ENCODE results near the gene SDK1. TPM values are rescaled to one million over a fixed set of nuclear protein-coding genes. Genes with fewer than 3 reads are reported as not detected.

SDK1 gene
- total RNA-seq, 1 donor from 2014 or later, result 10.9 TPM

DNA sequence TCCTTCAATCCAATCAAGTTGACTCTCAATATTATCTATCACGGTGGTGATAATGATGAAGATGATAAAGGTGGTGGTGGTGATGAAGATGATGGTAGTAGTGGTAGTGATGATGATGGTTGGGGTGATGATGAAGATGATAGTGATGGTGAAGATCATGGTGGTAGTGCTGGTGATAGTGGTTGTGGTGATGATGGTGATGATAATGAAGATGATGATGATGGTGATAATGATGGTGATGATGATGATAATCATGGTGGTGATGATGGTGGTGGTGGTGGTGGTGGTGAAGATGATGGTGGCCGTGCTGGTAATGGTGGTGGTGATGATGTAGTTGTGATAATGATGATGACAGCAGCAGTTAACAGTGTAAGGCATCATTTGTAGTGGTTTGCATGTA is 29.8 kb upstream of the SDK1 start:
- no peak overlapping the region for H3K4me3 Mint-ChIP-seq (ENCODE audit: unreplicated experiment)
- no peaks in the 10 kb centered on the region for H3K27me3 Mint-ChIP-seq (ENCODE audit: low read depth)
- no peak overlapping the region for H3K27ac Mint-ChIP-seq (ENCODE audit: unreplicated experiment)
- DNase-seq (ENCODE audit: low spot score), result no peak
- H3K4me1 Mint-ChIP-seq (ENCODE audit: low read depth), result peaks cover 24% of the 10 kb centered on the region
- H3K9me3 Mint-ChIP-seq (ENCODE audit: low read depth), result no peaks in the 10 kb centered on the region
- TF ChIP-seq CTCF (IDR thresholded peaks at IDR 0.05), result no peak
- no peaks in the 10 kb centered on the region for H3K36me3 Mint-ChIP-seq (ENCODE audit: low read depth)

GRCh38 chr7:3272691-3273141 is 28.3 kb upstream of the SDK1 start:
- H3K27ac Mint-ChIP-seq (ENCODE audit: unreplicated experiment), result peak overlapping the region; percentile 71
- H3K27me3 Mint-ChIP-seq (ENCODE audit: low read depth), result no peaks in the 10 kb centered on the region
- no peaks in the 10 kb centered on the region for H3K9me3 Mint-ChIP-seq (ENCODE audit: low read depth)
- no peak overlapping the region for H3K4me3 Mint-ChIP-seq (ENCODE audit: unreplicated experiment)
- DNase-seq (ENCODE audit: low spot score), result no peak
- no peaks in the 10 kb centered on the region for H3K36me3 Mint-ChIP-seq (ENCODE audit: low read depth)
- peaks cover 22% of the 10 kb centered on the region for H3K4me1 Mint-ChIP-seq (ENCODE audit: low read depth)
- no peak for TF ChIP-seq CTCF (IDR thresholded peaks at IDR 0.05)

- DNase-seq (ENCODE audit: low spot score), result no peak
- no peaks in the 10 kb centered on the region for H3K36me3 Mint-ChIP-seq (ENCODE audit: low read depth)
- H3K27ac Mint-ChIP-seq (ENCODE audit: unreplicated experiment), result no peak overlapping the region
- peaks cover 14% of the 10 kb centered on the region for H3K4me1 Mint-ChIP-seq (ENCODE audit: low read depth)
- H3K9me3 Mint-ChIP-seq (ENCODE audit: low read depth), result no peaks in the 10 kb centered on the region
- H3K27me3 Mint-ChIP-seq (ENCODE audit: low read depth), result peaks cover 3% of the 10 kb centered on the region
- H3K4me3 Mint-ChIP-seq (ENCODE audit: unreplicated experiment), result no peak overlapping the region
- no peak for TF ChIP-seq CTCF (IDR thresholded peaks at IDR 0.05)
These were observed 26.9 kb upstream of the SDK1 start for GRCh38 chr7:3274131-3274530.

DNA sequence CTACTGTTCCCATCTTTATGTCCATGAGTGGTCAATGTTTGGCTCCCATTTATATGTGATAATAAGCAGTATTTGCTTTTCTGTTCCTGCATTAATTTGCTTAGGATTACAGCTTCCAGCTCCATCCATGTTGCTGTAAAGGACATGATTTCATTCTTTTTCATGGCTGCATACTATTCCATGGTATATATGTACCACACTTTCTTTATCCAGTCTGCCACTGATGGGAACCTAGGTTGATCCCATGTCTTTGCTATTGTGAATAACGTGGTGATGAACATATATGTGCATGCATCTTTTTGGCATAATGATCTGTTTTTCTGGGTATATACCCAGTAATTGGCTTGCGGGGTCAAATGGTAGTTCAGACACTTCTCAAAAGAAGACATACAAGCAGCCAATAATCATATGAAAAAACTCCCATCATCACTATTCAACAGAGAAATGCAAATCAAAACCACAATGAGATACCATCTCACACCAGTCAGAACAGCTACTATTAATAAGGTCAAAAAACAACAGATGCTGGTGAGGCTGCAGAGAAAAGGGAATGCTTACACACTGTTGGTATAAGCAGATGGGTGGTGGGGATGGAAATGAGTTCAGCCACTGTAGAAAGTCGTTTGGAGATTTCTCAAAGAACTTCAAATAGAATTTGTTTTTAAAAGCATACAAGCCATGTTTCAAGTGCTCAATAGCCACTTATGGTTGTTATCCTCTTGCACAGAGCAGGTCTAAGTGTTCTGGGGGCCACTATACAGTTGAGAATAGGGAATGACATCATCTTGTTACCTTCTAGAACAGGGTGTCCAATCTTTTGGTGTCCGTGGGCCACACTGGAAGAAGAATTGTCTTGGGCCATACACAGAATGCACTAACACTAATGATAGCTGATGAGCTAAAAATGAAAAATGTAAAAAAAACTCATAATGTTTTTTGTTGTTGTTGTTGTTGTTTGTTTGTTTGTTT is 23.2 kb upstream of the SDK1 start:
- no peak for DNase-seq (ENCODE audit: low spot score)
- peaks cover 11% of the 10 kb centered on the region for H3K4me1 Mint-ChIP-seq (ENCODE audit: low read depth)
- H3K27me3 Mint-ChIP-seq (ENCODE audit: low read depth), result peaks cover 8% of the 10 kb centered on the region
- TF ChIP-seq CTCF (IDR thresholded peaks at IDR 0.05), result no peak
- no peak overlapping the region for H3K27ac Mint-ChIP-seq (ENCODE audit: unreplicated experiment)
- H3K36me3 Mint-ChIP-seq (ENCODE audit: low read depth), result no peaks in the 10 kb centered on the region
- no peak overlapping the region for H3K4me3 Mint-ChIP-seq (ENCODE audit: unreplicated experiment)
- no peaks in the 10 kb centered on the region for H3K9me3 Mint-ChIP-seq (ENCODE audit: low read depth)

DNA sequence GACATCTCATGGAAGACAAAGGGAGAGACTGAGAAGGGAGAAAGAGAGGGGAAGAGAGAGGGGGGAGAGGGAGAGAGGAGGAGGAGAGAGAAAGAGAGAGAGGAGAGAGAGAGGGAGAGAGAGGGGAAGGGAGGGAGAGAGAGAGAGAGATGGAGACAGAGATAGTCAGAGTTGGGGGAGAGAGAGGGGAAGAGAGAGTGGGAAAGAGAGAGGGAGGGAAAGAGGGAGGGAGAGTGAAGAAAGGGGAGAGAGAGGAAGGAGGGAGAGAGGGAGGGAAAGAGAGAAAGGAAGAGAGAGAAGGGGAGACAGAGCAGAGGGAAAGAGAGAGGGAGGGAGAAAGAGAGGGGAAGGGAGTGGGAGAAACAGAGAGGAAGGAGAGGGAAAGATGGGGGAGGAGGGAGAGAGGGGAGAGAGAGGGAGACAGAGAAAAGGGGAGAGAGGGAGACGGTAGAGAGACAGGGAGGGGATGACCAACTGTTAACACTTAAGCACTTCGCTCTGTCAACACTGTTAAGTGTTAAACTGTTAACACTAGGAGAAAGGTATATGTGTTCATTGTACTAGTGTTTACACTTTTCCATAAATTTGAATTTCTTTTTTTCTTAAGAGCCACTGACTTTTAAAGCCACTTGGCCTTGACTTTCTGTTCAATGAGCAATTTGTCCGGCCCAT is 21.8 kb upstream of the SDK1 start:
- Mint-ChIP-seq H3K4me1 (ENCODE audit: low read depth) (peaks cover 4% of the 10 kb centered on the region), H3K4me3 (ENCODE audit: unreplicated experiment) (no peak overlapping the region), H3K36me3 (ENCODE audit: low read depth) (no peaks in the 10 kb centered on the region), H3K27ac (ENCODE audit: unreplicated experiment) (no peak overlapping the region), H3K9me3 (ENCODE audit: low read depth) (no peaks in the 10 kb centered on the region), H3K27me3 (ENCODE audit: low read depth) (peaks cover 8% of the 10 kb centered on the region)
- no peak for DNase-seq (ENCODE audit: low spot score)
- no peak for TF ChIP-seq CTCF (IDR thresholded peaks at IDR 0.05)

Measured in chondrocyte (in vitro differentiated cells).